Astrocyte of the cerebellum (primary cell): ENCODE results near the gene VPS9D1.

Experiments used
- DNase-seq: peaks from one replicate; pipeline ENCODE4 v3.0.0-alpha.2; 2011; ENCODE audit warnings: low read depth
- H3K4me3 ChIP-seq: 2 replicates; pipeline ENCODE4 v1.5.1; 2011; ENCODE audit warnings: mild to moderate bottlenecking, low read depth, low read length, moderate library complexity
- in situ Hi-C: cut with HindIII; loops from 2 replicates; pipeline ENCODE4 v1.10.0; 2017; ENCODE audit warnings: low sequenced_read_pairs
- TF ChIP-seq, protein P1 (sequence below): IDR thresholded peaks from 2 replicates; pipeline ENCODE4 v1.5.1; 2012; ENCODE audit warnings: low read length, low read depth, moderate library complexity, mild to moderate bottlenecking; ENCODE audit errors: missing control alignments

Gene VPS9D1, protein sequence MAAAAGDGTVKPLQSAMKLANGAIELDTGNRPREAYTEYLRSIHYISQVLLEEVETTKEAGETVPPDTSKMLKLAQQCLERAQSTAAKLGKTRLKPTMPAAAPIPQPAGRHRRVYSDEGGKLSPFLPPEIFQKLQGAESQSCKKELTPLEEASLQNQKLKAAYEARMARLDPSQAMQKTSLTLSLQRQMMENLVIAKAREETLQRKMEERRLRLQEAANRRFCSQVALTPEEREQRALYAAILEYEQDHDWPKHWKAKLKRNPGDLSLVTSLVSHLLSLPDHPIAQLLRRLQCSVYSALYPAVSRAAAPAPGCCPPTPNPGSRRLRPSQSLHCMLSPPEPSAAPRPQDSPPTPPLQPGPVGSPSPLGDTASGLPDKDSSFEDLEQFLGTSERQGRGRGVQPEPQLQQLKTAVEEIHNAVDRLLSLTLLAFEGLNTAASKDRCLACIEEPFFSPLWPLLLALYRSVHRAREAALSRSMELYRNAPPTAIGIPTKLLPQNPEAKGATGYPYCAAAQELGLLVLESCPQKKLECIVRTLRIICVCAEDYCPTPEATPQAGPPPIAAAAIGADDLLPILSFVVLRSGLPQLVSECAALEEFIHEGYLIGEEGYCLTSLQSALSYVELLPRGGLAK

DNA sequence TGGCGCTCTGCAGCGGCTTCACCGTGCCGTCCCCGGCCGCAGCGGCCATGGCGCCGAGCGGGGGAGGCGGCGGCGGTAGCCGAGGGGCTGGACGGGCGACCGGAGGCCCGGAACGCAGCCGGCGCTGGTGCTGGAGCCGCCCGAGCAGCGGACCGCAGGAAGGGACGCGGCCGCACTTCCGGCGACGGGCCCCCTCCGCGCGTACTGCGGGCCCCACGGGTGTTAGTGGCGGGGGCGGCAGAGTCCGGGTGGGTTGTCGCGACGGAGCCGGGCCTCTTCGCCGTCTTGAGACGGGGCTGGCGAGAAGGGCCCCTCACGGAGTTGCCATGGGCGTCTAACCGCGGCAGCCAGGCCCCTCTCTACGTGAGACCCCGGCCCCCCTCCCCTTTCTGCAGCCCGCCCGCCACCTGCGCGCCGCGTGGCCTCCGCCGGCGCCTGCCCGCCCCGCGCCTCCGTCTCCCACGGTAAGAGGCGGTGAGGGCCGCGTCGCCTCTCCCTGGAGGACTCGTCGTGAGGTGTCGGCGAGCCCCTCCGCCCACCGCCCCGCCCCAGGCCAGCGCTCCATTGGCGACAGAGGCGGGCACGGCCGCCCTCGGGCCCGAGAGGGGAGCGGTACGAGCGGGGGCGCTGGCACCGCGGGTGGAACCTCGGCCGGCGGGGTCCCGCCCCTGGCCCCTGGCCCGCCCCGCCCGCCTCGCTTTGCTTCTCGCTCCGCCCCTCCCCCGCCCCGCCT, at the start of gene VPS9D1, which contains the start of gene ZNF276:
VPS9D1 (minus strand) TSS at position 86 of the 733 bp plus-strand sequence; CDS start at position 49, 37 bp downstream.
ZNF276 (plus strand) TSS at position 725 of the 733 bp plus-strand sequence. CDS start 104 bp downstream, outside the sequence.
- TF ChIP-seq, protein P1, sequence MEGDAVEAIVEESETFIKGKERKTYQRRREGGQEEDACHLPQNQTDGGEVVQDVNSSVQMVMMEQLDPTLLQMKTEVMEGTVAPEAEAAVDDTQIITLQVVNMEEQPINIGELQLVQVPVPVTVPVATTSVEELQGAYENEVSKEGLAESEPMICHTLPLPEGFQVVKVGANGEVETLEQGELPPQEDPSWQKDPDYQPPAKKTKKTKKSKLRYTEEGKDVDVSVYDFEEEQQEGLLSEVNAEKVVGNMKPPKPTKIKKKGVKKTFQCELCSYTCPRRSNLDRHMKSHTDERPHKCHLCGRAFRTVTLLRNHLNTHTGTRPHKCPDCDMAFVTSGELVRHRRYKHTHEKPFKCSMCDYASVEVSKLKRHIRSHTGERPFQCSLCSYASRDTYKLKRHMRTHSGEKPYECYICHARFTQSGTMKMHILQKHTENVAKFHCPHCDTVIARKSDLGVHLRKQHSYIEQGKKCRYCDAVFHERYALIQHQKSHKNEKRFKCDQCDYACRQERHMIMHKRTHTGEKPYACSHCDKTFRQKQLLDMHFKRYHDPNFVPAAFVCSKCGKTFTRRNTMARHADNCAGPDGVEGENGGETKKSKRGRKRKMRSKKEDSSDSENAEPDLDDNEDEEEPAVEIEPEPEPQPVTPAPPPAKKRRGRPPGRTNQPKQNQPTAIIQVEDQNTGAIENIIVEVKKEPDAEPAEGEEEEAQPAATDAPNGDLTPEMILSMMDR = no peak
- H3K4me3 ChIP-seq = peak within 1 kb of the TSS; percentile 71
- no peak for DNase-seq
- in situ Hi-C loops = no loop called here

DNA sequence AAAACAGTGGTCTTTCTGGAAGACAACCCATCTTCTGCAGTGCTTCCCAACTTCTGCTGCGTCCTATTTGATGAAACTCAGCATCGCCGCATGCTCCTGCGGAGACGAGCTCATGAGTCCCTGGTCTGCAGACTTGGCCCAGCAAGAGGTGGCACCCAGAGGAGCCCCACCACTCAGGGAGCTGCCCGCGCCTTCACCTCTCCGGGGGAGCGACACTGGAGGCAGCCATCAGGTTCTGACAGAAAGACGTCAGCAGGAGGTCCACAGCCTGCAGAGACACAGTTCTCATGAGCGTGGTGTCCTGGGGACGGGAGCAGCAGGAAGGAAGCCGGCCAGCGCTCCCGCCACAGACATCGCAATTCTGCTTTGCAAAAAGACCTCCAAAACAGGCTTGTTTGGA, 49.7 kb upstream of the VPS9D1 start:
- in situ Hi-C loops = no loop called here
- no peak overlapping the region for H3K4me3 ChIP-seq
- TF ChIP-seq, protein P1 = no peak
- DNase-seq = no peak

DNA sequence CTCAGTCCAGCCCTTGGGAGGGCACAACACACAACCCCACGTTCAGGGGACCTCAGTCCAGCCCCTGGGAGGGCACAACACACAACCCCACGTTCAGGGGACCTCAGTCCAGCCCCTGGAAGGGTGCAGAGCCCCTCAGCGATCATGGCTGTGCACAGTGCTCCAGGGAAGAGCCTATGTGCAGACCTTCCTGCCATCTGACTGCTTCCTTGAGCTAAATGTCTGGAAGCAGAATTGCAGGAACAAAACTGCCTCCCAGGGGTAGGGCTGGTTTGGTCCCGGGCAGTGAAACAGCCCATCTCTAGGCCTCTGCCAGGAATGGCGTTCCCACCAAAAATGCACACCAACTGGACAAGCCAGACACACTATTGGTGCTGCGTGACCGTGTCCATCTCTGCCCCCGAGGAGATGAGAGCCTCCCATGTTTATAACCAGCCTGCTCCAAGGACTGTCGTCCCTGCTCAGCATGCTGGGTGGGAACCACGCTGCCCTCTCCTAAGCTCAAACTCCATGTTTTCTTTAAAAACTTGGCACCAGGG, 44.7 kb upstream of the VPS9D1 start:
- in situ Hi-C loops = no loop called here
- no peak for DNase-seq
- H3K4me3 ChIP-seq = no peak overlapping the region
- TF ChIP-seq, protein P1 = no peak

DNA sequence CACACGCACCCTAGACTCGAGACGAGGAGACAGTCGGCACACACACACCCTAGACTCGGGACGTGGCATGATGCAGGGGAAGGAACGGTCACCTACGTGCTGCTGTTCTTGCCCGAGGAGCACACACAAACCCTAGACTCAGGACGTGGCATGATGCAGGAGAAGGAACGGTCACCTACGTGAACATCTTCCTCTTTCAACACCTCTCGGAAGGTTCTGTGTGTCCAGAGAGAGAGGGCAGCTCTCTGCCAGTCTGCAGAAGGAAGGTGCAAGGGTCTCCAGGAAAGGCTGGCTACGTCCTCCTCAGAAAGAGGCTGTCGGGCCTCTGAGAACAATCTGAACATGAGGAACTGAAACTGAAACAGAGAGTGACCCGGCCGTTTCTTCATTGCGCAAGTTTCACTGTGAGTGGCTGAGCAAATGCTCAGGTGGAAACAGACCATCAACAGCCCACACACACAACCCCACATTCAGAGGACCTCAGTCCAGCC, 44.1 kb upstream of the VPS9D1 start:
- H3K4me3 ChIP-seq = no peak overlapping the region
- TF ChIP-seq, protein P1 = no peak
- DNase-seq = no peak
- in situ Hi-C loops = no loop called here

DNA sequence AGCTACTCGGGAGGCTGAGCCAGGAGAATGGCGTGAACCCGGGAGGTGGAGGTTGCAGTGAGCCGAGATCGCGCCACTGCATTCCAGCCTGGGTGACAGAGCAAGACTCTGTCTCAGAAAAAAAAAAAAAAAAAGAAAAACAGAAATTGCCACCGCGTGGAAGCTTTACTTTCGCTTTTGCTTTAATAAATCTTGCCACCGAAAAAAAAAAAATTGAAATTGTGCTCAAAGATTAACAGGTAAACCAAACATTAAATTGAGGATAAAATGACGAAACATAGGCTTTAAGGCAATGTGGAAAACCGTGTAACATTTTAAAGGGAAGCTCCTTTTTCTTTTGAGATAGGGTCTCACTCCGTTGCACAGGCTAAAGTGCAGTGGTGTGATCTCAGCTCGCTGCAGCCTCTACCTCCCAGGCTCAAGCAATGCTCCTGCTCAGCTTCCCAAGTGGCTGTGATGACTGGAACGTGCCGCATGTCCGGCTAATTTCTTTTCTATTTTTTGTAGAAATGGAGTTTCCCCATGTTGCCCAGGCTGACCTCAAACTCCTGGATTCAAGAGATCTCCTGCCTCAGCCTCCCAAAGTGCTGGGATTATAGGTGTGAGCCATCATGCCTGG, 40.7 kb upstream of the VPS9D1 start:
- TF ChIP-seq, protein P1 = no peak
- H3K4me3 ChIP-seq = no peak overlapping the region
- in situ Hi-C loops = no loop called here
- DNase-seq = no peak
